Measurements from ENCODE around the gene CNTN3.

The CNTN3 gene

GRCh38 chr3:74593152-74593551, 21.3 kb downstream of the CNTN3 start:
- Histone ChIP-seq H3K4me3 (ENCODE audit: low read depth, low read length) (no peak overlapping the region), H3K36me3 (ENCODE audit: control insufficient read depth in 2 of 2, insufficient read depth in 1 of 2, low read length in 2 of 2) (no peaks in the 10 kb centered on the region), H3K4me1 (ENCODE audit: control insufficient read depth, insufficient read depth, low read length) (no peaks in the 10 kb centered on the region), H3K27ac (ENCODE audit: extremely low read depth, low read depth, low read length) (no peak overlapping the region), H3K9me3 (ENCODE audit: control insufficient read depth, insufficient read depth, low read depth, low read length) (no peaks in the 10 kb centered on the region)
- POLR2A ChIA-PET: no interaction called here
- CTCF ChIA-PET: no interaction called here
- TF ChIP-seq IKZF3 (tag by site-specific recombination; IDR thresholded peaks at IDR 0.05) (no peak), ZNF621 (tag by site-specific recombination; IDR thresholded peaks at IDR 0.05) (no peak), ZNF623 (tag by site-specific recombination; IDR thresholded peaks at IDR 0.05) (no peak), TRIM28 (IDR thresholded peaks at IDR 0.05; ENCODE audit: borderline replicate concordance, low read length) (no peak)

- Histone ChIP-seq H3K9me3 (ENCODE audit: control insufficient read depth, insufficient read depth, low read depth, low read length) (no peaks in the 10 kb centered on the region), H3K4me3 (ENCODE audit: low read depth, low read length) (no peak overlapping the region), H3K27ac (ENCODE audit: extremely low read depth, low read depth, low read length) (no peak overlapping the region), H3K36me3 (ENCODE audit: control insufficient read depth in 2 of 2, insufficient read depth in 1 of 2, low read length in 2 of 2) (no peaks in the 10 kb centered on the region), H3K4me1 (ENCODE audit: control insufficient read depth, insufficient read depth, low read length) (no peaks in the 10 kb centered on the region)
- no peak for TF ChIP-seq ZNF629 (tag by site-specific recombination; IDR thresholded peaks at IDR 0.05)
- no peak for TF ChIP-seq PATZ1 (tag by site-specific recombination; IDR thresholded peaks at IDR 0.05)
- no peak for TF ChIP-seq ZNF148 (tag by site-specific recombination; IDR thresholded peaks at IDR 0.05; ENCODE audit: borderline replicate concordance)
- no peak for TF ChIP-seq ZSCAN5A (tag by site-specific recombination; IDR thresholded peaks at IDR 0.05)
- TF ChIP-seq ZNF121 (tag by site-specific recombination; IDR thresholded peaks at IDR 0.05): no peak
- TF ChIP-seq PBX3 (CRISPR knock-in tag; IDR thresholded peaks at IDR 0.05): no peak
- TF ChIP-seq ZNF138 (tag by site-specific recombination; IDR thresholded peaks at IDR 0.05; ENCODE audit: borderline replicate concordance): no peak
- ChIA-PET CTCF (interaction anchor here (0.6 kb wide), 1 partner anchor 97 kb away, joined by 3 read pairs; no protein-coding TSS in a partner anchor), POLR2A (no interaction called here)
Observed at GRCh38 chr3:74592359-74592758, 22.1 kb downstream of the CNTN3 start.

- POLR2A ChIA-PET: no interaction called here
- H3K27ac ChIP-seq (ENCODE audit: extremely low read depth, low read depth, low read length): no peak overlapping the region
- no peaks in the 10 kb centered on the region for H3K4me1 ChIP-seq (ENCODE audit: control insufficient read depth, insufficient read depth, low read length)
- no peaks in the 10 kb centered on the region for H3K36me3 ChIP-seq (ENCODE audit: control insufficient read depth in 2 of 2, insufficient read depth in 1 of 2, low read length in 2 of 2)
- H3K4me3 ChIP-seq (ENCODE audit: low read depth, low read length): no peak overlapping the region
- H3K9me3 ChIP-seq (ENCODE audit: control insufficient read depth, insufficient read depth, low read depth, low read length): no peaks in the 10 kb centered on the region
- CTCF ChIA-PET: interaction anchor here (0.6 kb wide), 1 partner anchor 96 kb away, joined by 3 read pairs; no protein-coding TSS in a partner anchor
- no peak for TF ChIP-seq ZNF416 (tag by site-specific recombination; IDR thresholded peaks at IDR 0.05)
- TF ChIP-seq ZSCAN18 (tag by site-specific recombination; IDR thresholded peaks at IDR 0.05): no peak
- no peak for TF ChIP-seq ZNF146 (tag by site-specific recombination; IDR thresholded peaks at IDR 0.05)
- no peak for TF ChIP-seq ZBTB1 (tag by site-specific recombination; IDR thresholded peaks at IDR 0.05)
- no peak for TF ChIP-seq ZNF2 (tag by site-specific recombination; IDR thresholded peaks at IDR 0.05)
- no peak for TF ChIP-seq ZNF707 (tag by site-specific recombination; IDR thresholded peaks at IDR 0.05)
- no peak for TF ChIP-seq ZNF404 (tag by site-specific recombination; IDR thresholded peaks at IDR 0.05)
- TF ChIP-seq ZNF26 (tag by site-specific recombination; IDR thresholded peaks at IDR 0.05): no peak
- no peak for TF ChIP-seq KLF16 (tag by site-specific recombination; IDR thresholded peaks at IDR 0.05)
- TF ChIP-seq ZNF223 (tag by site-specific recombination; IDR thresholded peaks at IDR 0.05): no peak
- TF ChIP-seq ZBTB8A (tag by site-specific recombination; IDR thresholded peaks at IDR 0.05): no peak
- TF ChIP-seq ZFP3 (tag by site-specific recombination; IDR thresholded peaks at IDR 0.05; ENCODE audit: low read depth): no peak
- no peak for TF ChIP-seq ZNF600 (tag by site-specific recombination; IDR thresholded peaks at IDR 0.05)
Observed at GRCh38 chr3:74591946-74592345, 22.5 kb downstream of the CNTN3 start.
